ENCODE results near the gene TMEM203. TPM values are rescaled to one million over a fixed set of nuclear protein-coding genes. Genes with fewer than 3 reads are reported as not detected.

The TMEM203 gene
- total RNA-seq, 1 donor from 2014 or later, result 34.1 TPM

DNA sequence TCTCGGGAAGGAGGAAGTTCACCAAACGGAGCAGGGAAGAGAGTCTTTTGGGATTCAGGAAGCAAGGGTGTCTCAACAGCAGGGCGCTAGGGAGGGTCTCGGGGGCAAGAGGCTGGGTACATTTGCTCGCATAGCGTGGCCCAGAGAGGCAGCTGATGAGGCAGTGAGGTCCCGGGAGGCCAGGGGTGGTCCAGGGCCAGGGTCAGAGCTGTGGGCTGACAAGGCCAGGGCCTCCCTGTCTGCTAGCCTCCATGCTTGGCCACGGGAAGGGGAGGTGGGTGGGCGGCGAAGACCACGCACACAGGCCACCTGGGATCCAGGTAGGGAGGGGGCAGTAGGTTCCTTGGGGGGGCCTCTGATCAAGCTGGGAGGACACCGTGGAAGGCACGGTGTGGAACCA is 6.1 kb upstream of the TMEM203 start:
- H3K4me3 Mint-ChIP-seq, result no peak overlapping the region
- ChIA-PET CTCF (no interaction called here), POLR2A (interaction anchor here (0.5 to 1.1 kb wide), 3 partner anchors 12 to 419 kb away, joined by 3 to 9 read pairs (median 4); no protein-coding TSS in a partner anchor)
- H3K9me3 Mint-ChIP-seq, result no peaks in the 10 kb centered on the region
- H3K27ac Mint-ChIP-seq, result no peak overlapping the region
- H3K36me3 Mint-ChIP-seq (ENCODE audit: low read depth), result peaks cover 21% of the 10 kb centered on the region
- H3K27me3 Mint-ChIP-seq, result no peaks in the 10 kb centered on the region
- intact Hi-C loops (cut with micrococcal nuclease), result no loop called here
- TF ChIP-seq, protein P1, sequence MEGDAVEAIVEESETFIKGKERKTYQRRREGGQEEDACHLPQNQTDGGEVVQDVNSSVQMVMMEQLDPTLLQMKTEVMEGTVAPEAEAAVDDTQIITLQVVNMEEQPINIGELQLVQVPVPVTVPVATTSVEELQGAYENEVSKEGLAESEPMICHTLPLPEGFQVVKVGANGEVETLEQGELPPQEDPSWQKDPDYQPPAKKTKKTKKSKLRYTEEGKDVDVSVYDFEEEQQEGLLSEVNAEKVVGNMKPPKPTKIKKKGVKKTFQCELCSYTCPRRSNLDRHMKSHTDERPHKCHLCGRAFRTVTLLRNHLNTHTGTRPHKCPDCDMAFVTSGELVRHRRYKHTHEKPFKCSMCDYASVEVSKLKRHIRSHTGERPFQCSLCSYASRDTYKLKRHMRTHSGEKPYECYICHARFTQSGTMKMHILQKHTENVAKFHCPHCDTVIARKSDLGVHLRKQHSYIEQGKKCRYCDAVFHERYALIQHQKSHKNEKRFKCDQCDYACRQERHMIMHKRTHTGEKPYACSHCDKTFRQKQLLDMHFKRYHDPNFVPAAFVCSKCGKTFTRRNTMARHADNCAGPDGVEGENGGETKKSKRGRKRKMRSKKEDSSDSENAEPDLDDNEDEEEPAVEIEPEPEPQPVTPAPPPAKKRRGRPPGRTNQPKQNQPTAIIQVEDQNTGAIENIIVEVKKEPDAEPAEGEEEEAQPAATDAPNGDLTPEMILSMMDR (IDR thresholded peaks at IDR 0.05), result no peak
- H3K4me1 Mint-ChIP-seq, result peaks cover 11% of the 10 kb centered on the region
- DNase-seq (no peak), ATAC-seq (ENCODE audit: low read depth) (no peak)

DNA sequence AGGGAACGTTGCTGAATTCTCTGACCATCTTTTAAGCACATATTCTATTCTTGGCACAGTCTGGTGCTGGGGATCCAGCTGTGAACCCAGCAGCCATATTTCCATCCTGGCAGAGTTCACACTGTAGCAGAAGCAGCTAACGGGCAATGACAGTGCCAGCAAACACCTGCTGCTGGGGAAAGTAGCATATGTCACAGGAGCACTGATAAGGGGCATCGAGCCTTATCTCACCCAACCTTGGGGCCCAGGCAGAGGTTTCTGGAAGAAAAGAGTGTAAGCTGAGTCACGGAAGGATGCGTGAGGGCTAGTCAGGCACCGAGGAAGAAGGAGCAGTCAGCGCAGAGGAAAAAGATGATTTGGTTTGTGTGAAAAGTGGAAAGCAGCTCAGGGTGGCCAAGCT is 1.2 kb upstream of the TMEM203 start:
- Mint-ChIP-seq H3K4me3 (peak overlapping the region; percentile 92), H3K36me3 (ENCODE audit: low read depth) (peaks cover 26% of the 10 kb centered on the region), H3K27ac (peak overlapping the region; percentile 83), H3K27me3 (no peaks in the 10 kb centered on the region), H3K9me3 (no peaks in the 10 kb centered on the region), H3K4me1 (peaks cover 45% of the 10 kb centered on the region)
- intact Hi-C loops (cut with micrococcal nuclease), result no loop called here
- TF ChIP-seq, protein P1 (IDR thresholded peaks at IDR 0.05), result no peak
- DNase-seq, result no peak
- POLR2A ChIA-PET, result interaction anchor here (1.1 to 5.3 kb wide), 4 partner anchors 10 to 77 kb away, joined by 4 to 46 read pairs (median 8); partner anchors contain the start of genes ANAPC2, RNF208 and SSNA1
- CTCF ChIA-PET, result no interaction called here
- no peak for ATAC-seq (ENCODE audit: low read depth)

DNA sequence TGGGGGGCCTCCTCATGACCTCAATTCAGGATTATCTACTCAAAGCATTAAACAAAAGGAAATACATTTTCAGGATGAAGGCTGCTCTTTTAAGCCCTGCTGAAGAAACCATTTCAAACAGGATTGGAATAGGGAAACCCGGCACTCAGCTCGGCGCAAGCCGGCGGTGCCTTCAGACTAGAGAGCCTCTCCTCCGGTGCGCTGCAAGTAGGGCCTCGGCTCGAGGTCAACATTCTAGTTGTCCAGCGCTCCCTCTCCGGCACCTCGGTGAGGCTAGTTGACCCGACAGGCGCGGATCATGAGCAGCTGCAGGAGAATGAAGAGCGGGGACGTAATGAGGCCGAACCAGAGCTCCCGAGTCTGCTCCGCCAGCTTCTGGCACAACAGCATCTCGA is 720 bp downstream of the TMEM203 start:
- peaks cover 54% of the 10 kb centered on the region for H3K4me1 Mint-ChIP-seq
- CTCF ChIA-PET, result interaction anchor here (1.3 to 1.8 kb wide), 2 partner anchors 16 to 22 kb away, joined by 4 to 5 read pairs; partner anchors contain the start of genes ANAPC2, RNF224 and SSNA1
- POLR2A ChIA-PET, result interaction anchor here (0.6 to 5.3 kb wide), 9 partner anchors 15 to 118 kb away, joined by 3 to 46 read pairs (median 5); partner anchors contain the start of genes MAN1B1, RNF208, RNF224 and SSNA1
- H3K4me3 Mint-ChIP-seq, result peak overlapping the region; percentile 92
- H3K36me3 Mint-ChIP-seq (ENCODE audit: low read depth), result peaks cover 24% of the 10 kb centered on the region
- intact Hi-C loops (cut with micrococcal nuclease), result loop anchor here (1.0 kb wide), 3 partner anchors 16 to 37 kb away; partner anchors contain the start of genes ANAPC2, SSNA1 and TUBB4B
- H3K27me3 Mint-ChIP-seq, result no peaks in the 10 kb centered on the region
- TF ChIP-seq, protein P1 (IDR thresholded peaks at IDR 0.05), result no peak
- no peaks in the 10 kb centered on the region for H3K9me3 Mint-ChIP-seq
- ATAC-seq (ENCODE audit: low read depth) (no peak), DNase-seq (no peak)
- H3K27ac Mint-ChIP-seq, result peak overlapping the region; percentile 90

DNA sequence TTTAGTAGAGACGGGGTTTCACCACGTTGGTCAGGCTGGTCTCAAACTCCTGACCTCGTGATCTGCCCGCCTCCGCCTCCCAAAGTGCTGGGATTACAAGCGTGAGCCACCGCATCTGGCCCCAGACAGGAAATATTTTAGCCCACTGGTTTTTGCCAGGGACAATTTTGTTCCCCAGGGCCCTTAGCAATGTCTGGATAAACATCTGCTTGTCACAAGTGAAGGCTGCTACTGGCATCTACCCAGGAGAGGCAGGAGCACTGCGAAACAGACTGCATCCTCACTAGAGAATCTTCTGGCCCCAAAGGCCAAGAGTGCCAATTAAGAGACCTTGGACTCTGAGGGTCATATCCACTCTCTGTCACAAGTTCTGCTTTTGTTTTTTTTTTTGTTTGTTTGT is 2.5 kb downstream of the TMEM203 start:
- peaks cover 60% of the 10 kb centered on the region for H3K4me1 Mint-ChIP-seq

More for the DNA sequence above, 2.5 kb downstream of the TMEM203 start:
- intact Hi-C loops (cut with micrococcal nuclease), result no loop called here
- Mint-ChIP-seq H3K27ac (no peak overlapping the region), H3K9me3 (no peaks in the 10 kb centered on the region), H3K4me3 (no peak overlapping the region), H3K27me3 (no peaks in the 10 kb centered on the region), H3K36me3 (ENCODE audit: low read depth) (peaks cover 15% of the 10 kb centered on the region)
- ChIA-PET POLR2A (interaction anchor here (0.7 to 3.8 kb wide), 4 partner anchors 14 to 75 kb away, joined by 5 to 53 read pairs (median 28); partner anchors contain the start of genes ANAPC2, RNF208 and SSNA1), CTCF (interaction anchor here (2.6 kb wide), 1 partner anchor 14 kb away, joined by 10 read pairs; the partner anchor contains the start of genes ANAPC2 and SSNA1)
- TF ChIP-seq, protein P1 (IDR thresholded peaks at IDR 0.05), result no peak
- DNase-seq, result no peak
- ATAC-seq (ENCODE audit: low read depth), result no peak
